ENCODE measurements around the gene CENPN. TPM values are rescaled to one million over a fixed set of nuclear protein-coding genes. Genes with fewer than 3 reads are reported as not detected.

CENPN gene
- total and polyA plus RNA-seq, 2 of the 8 experiments (the other 6 are each of a cell fraction or from before 2014, with no cell fraction given): 32.8 to 67.0 TPM

DNA sequence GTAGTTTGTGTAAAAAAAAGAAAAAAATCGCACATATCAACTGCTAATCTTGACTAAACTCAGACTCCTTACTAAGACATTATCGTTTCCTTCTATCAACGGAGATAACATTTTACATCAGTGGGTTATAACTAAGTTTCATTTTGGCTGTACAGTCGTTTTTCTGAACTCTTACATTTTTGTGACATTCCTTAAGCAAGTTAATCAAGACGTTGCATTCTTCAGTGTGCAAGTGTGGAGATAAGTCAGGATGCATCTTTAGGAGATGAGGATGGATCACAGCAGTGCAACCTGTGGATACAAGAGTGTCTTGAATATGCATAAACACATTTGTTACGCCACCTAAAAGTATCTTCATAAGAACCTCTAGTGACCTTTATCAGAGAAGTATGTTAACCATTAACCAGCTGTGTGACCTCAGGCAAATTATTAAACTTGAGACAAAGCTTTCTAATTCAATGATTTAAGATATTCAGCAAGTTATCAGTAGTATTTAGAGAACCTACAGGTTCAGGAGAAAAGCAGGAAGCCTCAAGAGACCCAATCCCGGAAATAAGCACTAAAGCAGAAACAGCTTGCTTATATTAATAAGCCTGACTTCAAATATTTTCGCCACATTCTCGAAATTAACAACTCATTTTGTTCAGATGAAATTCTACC, 9.7 kb upstream of the CENPN start (continued):
- TF ChIP-seq, protein P1, sequence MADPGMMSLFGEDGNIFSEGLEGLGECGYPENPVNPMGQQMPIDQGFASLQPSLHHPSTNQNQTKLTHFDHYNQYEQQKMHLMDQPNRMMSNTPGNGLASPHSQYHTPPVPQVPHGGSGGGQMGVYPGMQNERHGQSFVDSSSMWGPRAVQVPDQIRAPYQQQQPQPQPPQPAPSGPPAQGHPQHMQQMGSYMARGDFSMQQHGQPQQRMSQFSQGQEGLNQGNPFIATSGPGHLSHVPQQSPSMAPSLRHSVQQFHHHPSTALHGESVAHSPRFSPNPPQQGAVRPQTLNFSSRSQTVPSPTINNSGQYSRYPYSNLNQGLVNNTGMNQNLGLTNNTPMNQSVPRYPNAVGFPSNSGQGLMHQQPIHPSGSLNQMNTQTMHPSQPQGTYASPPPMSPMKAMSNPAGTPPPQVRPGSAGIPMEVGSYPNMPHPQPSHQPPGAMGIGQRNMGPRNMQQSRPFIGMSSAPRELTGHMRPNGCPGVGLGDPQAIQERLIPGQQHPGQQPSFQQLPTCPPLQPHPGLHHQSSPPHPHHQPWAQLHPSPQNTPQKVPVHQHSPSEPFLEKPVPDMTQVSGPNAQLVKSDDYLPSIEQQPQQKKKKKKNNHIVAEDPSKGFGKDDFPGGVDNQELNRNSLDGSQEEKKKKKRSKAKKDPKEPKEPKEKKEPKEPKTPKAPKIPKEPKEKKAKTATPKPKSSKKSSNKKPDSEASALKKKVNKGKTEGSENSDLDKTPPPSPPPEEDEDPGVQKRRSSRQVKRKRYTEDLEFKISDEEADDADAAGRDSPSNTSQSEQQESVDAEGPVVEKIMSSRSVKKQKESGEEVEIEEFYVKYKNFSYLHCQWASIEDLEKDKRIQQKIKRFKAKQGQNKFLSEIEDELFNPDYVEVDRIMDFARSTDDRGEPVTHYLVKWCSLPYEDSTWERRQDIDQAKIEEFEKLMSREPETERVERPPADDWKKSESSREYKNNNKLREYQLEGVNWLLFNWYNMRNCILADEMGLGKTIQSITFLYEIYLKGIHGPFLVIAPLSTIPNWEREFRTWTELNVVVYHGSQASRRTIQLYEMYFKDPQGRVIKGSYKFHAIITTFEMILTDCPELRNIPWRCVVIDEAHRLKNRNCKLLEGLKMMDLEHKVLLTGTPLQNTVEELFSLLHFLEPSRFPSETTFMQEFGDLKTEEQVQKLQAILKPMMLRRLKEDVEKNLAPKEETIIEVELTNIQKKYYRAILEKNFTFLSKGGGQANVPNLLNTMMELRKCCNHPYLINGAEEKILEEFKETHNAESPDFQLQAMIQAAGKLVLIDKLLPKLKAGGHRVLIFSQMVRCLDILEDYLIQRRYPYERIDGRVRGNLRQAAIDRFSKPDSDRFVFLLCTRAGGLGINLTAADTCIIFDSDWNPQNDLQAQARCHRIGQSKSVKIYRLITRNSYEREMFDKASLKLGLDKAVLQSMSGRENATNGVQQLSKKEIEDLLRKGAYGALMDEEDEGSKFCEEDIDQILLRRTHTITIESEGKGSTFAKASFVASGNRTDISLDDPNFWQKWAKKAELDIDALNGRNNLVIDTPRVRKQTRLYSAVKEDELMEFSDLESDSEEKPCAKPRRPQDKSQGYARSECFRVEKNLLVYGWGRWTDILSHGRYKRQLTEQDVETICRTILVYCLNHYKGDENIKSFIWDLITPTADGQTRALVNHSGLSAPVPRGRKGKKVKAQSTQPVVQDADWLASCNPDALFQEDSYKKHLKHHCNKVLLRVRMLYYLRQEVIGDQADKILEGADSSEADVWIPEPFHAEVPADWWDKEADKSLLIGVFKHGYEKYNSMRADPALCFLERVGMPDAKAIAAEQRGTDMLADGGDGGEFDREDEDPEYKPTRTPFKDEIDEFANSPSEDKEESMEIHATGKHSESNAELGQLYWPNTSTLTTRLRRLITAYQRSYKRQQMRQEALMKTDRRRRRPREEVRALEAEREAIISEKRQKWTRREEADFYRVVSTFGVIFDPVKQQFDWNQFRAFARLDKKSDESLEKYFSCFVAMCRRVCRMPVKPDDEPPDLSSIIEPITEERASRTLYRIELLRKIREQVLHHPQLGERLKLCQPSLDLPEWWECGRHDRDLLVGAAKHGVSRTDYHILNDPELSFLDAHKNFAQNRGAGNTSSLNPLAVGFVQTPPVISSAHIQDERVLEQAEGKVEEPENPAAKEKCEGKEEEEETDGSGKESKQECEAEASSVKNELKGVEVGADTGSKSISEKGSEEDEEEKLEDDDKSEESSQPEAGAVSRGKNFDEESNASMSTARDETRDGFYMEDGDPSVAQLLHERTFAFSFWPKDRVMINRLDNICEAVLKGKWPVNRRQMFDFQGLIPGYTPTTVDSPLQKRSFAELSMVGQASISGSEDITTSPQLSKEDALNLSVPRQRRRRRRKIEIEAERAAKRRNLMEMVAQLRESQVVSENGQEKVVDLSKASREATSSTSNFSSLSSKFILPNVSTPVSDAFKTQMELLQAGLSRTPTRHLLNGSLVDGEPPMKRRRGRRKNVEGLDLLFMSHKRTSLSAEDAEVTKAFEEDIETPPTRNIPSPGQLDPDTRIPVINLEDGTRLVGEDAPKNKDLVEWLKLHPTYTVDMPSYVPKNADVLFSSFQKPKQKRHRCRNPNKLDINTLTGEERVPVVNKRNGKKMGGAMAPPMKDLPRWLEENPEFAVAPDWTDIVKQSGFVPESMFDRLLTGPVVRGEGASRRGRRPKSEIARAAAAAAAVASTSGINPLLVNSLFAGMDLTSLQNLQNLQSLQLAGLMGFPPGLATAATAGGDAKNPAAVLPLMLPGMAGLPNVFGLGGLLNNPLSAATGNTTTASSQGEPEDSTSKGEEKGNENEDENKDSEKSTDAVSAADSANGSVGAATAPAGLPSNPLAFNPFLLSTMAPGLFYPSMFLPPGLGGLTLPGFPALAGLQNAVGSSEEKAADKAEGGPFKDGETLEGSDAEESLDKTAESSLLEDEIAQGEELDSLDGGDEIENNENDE (IDR thresholded peaks at IDR 0.05; ENCODE audit: insufficient replicate concordance, low read length): no peak
- no peak for TF ChIP-seq RBBP5 (IDR thresholded peaks at IDR 0.05; ENCODE audit: borderline replicate concordance, low read depth, low read length)
- no peak for TF ChIP-seq HDAC6 (IDR thresholded peaks at IDR 0.05; ENCODE audit: low read depth, low read length)
- no peak for TF ChIP-seq TAF7 (optimal IDR thresholded peaks at IDR 0.05; ENCODE audit: borderline replicate concordance, low read depth, low read length)
